ENCODE measurements around the gene DOCK4. TPM values are rescaled to one million over a fixed set of nuclear protein-coding genes. Genes with fewer than 3 reads are reported as not detected.

DOCK4 gene
- total and polyA plus RNA-seq, 2 of the 8 experiments (the other 6 are each of a cell fraction or from before 2014, with no cell fraction given): 5.1 to 23.6 TPM

DNA sequence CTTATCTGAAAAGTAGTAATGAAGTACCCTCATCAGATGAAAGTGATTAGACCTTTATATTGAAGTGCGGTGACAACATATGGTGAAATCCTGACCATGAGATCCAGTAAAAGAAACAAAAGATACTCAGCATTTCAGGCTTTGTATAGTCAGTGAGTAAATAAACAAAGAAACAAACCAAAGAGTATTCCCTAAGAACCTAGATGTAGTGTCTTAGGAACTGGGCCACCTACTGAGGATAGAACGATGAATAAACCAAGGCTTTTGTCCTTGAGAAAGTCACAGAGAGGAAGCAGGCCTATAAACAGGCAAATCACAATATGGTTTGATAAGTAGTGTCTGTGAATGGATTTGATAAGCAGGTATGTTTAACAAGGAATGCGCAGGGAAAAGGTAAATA, 46.5 kb upstream of the DOCK4 start:
- no peak overlapping the region for H3K4ac ChIP-seq (replicated peaks; ENCODE audit: insufficient read length, low read depth, low read length)
- no peak overlapping the region for H2BK120ac ChIP-seq (replicated peaks; ENCODE audit: low read depth, low read length)
- no peak overlapping the region for H3K18ac ChIP-seq (ENCODE audit: extremely low read depth, low read length)
- no peak overlapping the region for H4K91ac ChIP-seq (replicated peaks; ENCODE audit: insufficient read length, low read length)
- DNase-seq (ENCODE audit: low read depth in 1 of 2, low spot score in 2 of 2) (no peak), FAIRE-seq (peak; percentile 36)
- H3K79me1 ChIP-seq (ENCODE audit: low read depth, low read length): no peaks in the 10 kb centered on the region
- 0 out of 4 replicates have a peak overlapping the region, but pooled peaks of 1 of the 2 experiments have one; percentile 1 for H3K4me2 ChIP-seq (ENCODE audit: insufficient read depth in 1 of 2, low read depth in 2 of 2, low read length in 2 of 2)
- peaks cover 2 to 31% (median 15%) of the 10 kb centered on the region in 4 experiments for H3K27me3 ChIP-seq (replicated peaks in 1 of 4; ENCODE audit: control insufficient read depth in 3 of 4, extremely low read depth in 1 of 4, insufficient read depth in 3 of 4, low read length in 3 of 4)
- H3K27ac ChIP-seq (ENCODE audit: low read depth, low read length): no peak overlapping the region
- no peak overlapping the region for H2AK5ac ChIP-seq (ENCODE audit: low read depth, low read length)
- H3K23ac ChIP-seq (ENCODE audit: insufficient read length): no peak overlapping the region
- no peak overlapping the region for H3K14ac ChIP-seq (ENCODE audit: insufficient read length)
- H4K8ac ChIP-seq (ENCODE audit: extremely low read depth, insufficient read depth, low read length): no peak overlapping the region
- H2BK12ac ChIP-seq (ENCODE audit: low read depth, low read length): no peak overlapping the region
- ChIA-PET CTCF (ENCODE audit: partially characterized antibody) (interaction anchor here (0.8 kb wide), 1 partner anchor 181 kb away, joined by 3 read pairs; no protein-coding TSS in a partner anchor), POLR2A (ENCODE audit: partially characterized antibody) (no interaction called here)
- 50% methylated on average over 3 of the region's 3 CpGs; no CpG with 5 or more reads in 1 of the 2 experiments for WGBS, 2 experiments (ENCODE audit: extremely low coverage in 1 of 2, insufficient coverage in 1 of 2, insufficient read length in 1 of 2, insufficient replicate concordance in 2 of 2, low coverage in 1 of 2, low lambda C conversion rate in 2 of 2, missing lambda C conversion rate in 1 of 2)
- H2BK20ac ChIP-seq (ENCODE audit: low read length): no peak overlapping the region
- no peaks in the 10 kb centered on the region for H3K36me3 ChIP-seq (ENCODE audit: control insufficient read depth in 2 of 4, insufficient read depth in 4 of 4, low read length in 3 of 4)
- no peaks in the 10 kb centered on the region for H3K23me2 ChIP-seq (ENCODE audit: low read depth, low read length)
- H4K20me1 ChIP-seq (replicated peaks in 1 of 2; ENCODE audit: control insufficient read depth in 1 of 2, insufficient read depth in 2 of 2, low read length in 2 of 2): peaks cover 6 to 8% of the 10 kb centered on the region in 2 experiments
- no peaks in the 10 kb centered on the region for H3K9me3 ChIP-seq (ENCODE audit: insufficient read depth in 2 of 2, low read depth in 1 of 2, low read length in 1 of 2)
- no peak overlapping the region for H3K9ac ChIP-seq (replicated peaks in 1 of 4; ENCODE audit: extremely low read depth in 1 of 4, low read depth in 3 of 4, low read length in 3 of 4)
- no peak overlapping the region for H2AFZ ChIP-seq (ENCODE audit: low read length)
- no peak overlapping the region for H2BK5ac ChIP-seq (ENCODE audit: low read depth, low read length)
- peak overlapping the region in 1 of 4 experiments; percentile 5; a peak in 1 of 8 replicates for H3K4me3 ChIP-seq (ENCODE audit: extremely low read depth in 1 of 4, insufficient read depth in 2 of 4, low read depth in 3 of 4, low read length in 4 of 4)
- H3K56ac ChIP-seq (replicated peaks; ENCODE audit: insufficient read length, low read depth, low read length): no peak overlapping the region
- H2BK15ac ChIP-seq (ENCODE audit: low read length): no peak overlapping the region
- H4K5ac ChIP-seq (ENCODE audit: insufficient read length, low read depth, low read length): no peak overlapping the region
- no peak for TF ChIP-seq SP4 (IDR thresholded peaks at IDR 0.05; ENCODE audit: low read length)
- no peak for TF ChIP-seq SIN3A (conservative IDR thresholded peaks at IDR 0.05 in 1 of 2, IDR thresholded peaks at IDR 0.05 in 1 of 2; ENCODE audit: low read depth in 1 of 2, low read length in 2 of 2)
- TF ChIP-seq BCL11A (IDR thresholded peaks at IDR 0.05; ENCODE audit: low read depth in 2 of 2, low read length in 2 of 2): no peak
- no peak for TF ChIP-seq FOSL1 (IDR thresholded peaks at IDR 0.05; ENCODE audit: insufficient read depth, low read depth, low read length)
- TF ChIP-seq KDM4A (IDR thresholded peaks at IDR 0.05; ENCODE audit: low read depth, low read length, severe bottlenecking): no peak
- H3K79me2 ChIP-seq (ENCODE audit: control insufficient read depth in 1 of 2, insufficient read depth in 2 of 2, low read length in 2 of 2): peaks cover 0 to 45% of the 10 kb centered on the region in 2 experiments; a peak in 2 of 4 replicates
- peaks cover 2 to 21% (median 15%) of the 10 kb centered on the region in 4 experiments; a peak in 4 of 7 replicates for H3K4me1 ChIP-seq (replicated peaks in 1 of 4; ENCODE audit: control insufficient read depth in 3 of 4, insufficient read depth in 4 of 4, low read length in 3 of 4)

All from H1 (cell line).